HUES64 (cell line): Measurements from ENCODE around the gene ANTXR1.

Source experiments
- H3K27ac ChIP-seq: 2 replicates; pipeline ENCODE4 v1.7.0; 2013; ENCODE audit warnings: low read depth, low read length, inconsistent platforms
- H3K27me3 ChIP-seq: 2 replicates; pipeline ENCODE4 v1.6.1; 2013; ENCODE audit warnings: mild to moderate bottlenecking, low read length; ENCODE audit not compliant: insufficient read depth
- H3K36me3 ChIP-seq: 2 replicates; pipeline ENCODE4 v1.6.1; 2013; ENCODE audit warnings: mild to moderate bottlenecking, low read length; ENCODE audit not compliant: insufficient read depth
- H3K4me1 ChIP-seq: 2 replicates; pipeline ENCODE4 v1.6.1; 2013; ENCODE audit warnings: mild to moderate bottlenecking, low read length, moderate library complexity; ENCODE audit not compliant: insufficient read depth
- H3K4me3 ChIP-seq: 2 replicates; pipeline ENCODE4 v1.5.1; 2013; ENCODE audit warnings: mild to moderate bottlenecking, low read length, moderate library complexity
- H3K9ac ChIP-seq: 2 replicates; pipeline ENCODE4 v1.6.1; 2013; ENCODE audit warnings: mild to moderate bottlenecking, low read depth, low read length
- H3K9me3 ChIP-seq: 2 replicates; pipeline ENCODE4 v1.6.1; 2013; ENCODE audit warnings: low read depth, low read length; ENCODE audit not compliant: insufficient read depth
- WGBS: fragments of 150-250, 120-280 bp; methylation state at CpG from one replicate; pipeline ENCODE4 v1.1.7; 2013; ENCODE audit warnings: missing lambda C conversion rate; 5-methylcytosine and 5-hydroxymethylcytosine counted together

The ANTXR1 gene

DNA sequence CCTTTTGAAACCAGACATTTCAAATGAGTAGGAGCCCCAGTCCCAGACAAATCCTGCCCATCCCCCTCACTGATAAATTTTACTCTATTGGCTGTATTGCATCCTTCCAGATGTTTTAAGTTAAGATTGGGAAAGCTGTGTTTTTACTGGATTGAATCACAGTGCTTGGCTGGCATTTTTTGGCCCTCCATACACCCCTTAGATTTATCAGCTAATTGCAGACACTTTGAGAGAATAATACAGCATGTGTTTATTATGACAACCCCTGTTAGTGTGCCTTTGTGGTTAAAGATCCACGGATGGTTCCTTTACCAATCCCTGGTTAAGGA, 74.9 kb downstream of the ANTXR1 start:
- no peaks in the 10 kb centered on the region for H3K9me3 ChIP-seq
- peaks cover 15% of the 10 kb centered on the region for H3K36me3 ChIP-seq
- no peaks in the 10 kb centered on the region for H3K27me3 ChIP-seq
- H3K4me3 ChIP-seq, result no peak overlapping the region
- whole genome bisulfite sequencing, result 89% methylated on average over 1 of the region's 1 CpG
- no peak overlapping the region for H3K9ac ChIP-seq
- no peaks in the 10 kb centered on the region; the same call in 1 of the 2 replicates for H3K4me1 ChIP-seq
- no peak overlapping the region for H3K27ac ChIP-seq

DNA sequence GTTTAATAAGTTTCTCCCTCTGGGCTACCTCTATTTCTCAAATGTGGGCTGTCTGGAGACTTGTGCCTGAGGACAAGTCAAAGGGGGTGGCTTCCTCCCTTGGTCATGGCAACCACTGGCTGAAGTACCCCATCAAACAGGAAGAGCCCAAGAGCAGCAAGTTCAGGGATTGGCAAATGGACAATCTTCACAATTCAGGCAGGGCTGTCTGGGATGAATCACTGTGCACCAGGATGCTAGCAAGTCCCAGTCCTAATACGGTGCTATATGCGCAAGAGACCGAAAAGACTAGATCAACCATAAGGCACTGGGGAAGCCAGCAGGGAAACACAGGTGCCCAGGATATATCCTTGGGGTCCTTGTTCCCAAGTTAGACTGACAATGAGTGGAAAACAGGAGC, 75.5 kb downstream of the ANTXR1 start:
- H3K36me3 ChIP-seq, result peaks cover 15% of the 10 kb centered on the region
- H3K27me3 ChIP-seq, result no peaks in the 10 kb centered on the region
- no peak overlapping the region for H3K9ac ChIP-seq
- no peak overlapping the region for H3K4me3 ChIP-seq
- no peaks in the 10 kb centered on the region for H3K9me3 ChIP-seq
- H3K4me1 ChIP-seq, result no peaks in the 10 kb centered on the region; the same call in 1 of the 2 replicates
- H3K27ac ChIP-seq, result no peak overlapping the region
- WGBS, result 97% methylated on average over 3 of the region's 3 CpGs

DNA sequence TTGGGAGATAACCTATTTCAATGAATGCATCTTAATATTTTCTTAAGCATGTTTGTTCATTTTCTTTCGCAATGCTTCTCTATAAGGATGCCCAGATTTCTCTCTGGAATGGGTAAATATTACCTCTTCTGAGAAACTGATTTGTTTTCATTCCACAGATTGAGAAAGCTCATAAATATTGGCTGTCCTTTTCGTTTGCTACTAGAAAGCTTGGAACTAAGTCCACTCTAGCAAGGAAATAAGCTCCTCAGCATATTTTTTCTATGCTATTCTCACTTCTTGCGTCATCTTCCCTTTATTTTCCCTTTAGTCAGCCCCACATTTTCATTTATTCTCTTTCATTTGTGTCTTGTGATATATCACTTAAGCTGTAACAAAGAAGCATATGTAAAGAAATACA, 76.3 kb downstream of the ANTXR1 start:
- Histone ChIP-seq H3K4me1 (no peaks in the 10 kb centered on the region; the same call in 1 of the 2 replicates), H3K4me3 (no peak overlapping the region), H3K9ac (no peak overlapping the region), H3K27ac (no peak overlapping the region), H3K36me3 (peaks cover 15% of the 10 kb centered on the region), H3K27me3 (no peaks in the 10 kb centered on the region), H3K9me3 (no peaks in the 10 kb centered on the region)
- 95% methylated on average over 3 of the region's 3 CpGs for WGBS

DNA sequence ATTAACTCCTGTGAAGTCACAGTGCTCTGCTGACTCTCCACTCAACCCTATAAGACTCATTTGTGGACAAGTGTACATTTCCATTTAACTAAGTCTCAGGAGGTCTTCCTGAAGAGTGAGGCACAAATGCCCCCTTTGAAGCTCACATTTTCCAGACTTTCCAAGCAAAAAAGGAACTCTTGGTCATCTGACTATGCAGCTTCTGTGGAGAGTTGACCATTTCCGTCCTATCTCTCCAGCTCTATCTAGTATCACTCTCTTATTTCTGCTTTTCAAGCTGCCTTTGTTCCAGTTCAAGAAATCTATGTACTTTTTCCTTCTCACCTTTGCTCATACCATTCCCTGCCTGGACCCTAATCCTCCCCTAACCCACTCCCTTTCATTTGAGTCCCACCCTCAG, 77.0 kb downstream of the ANTXR1 start:
- H3K9me3 ChIP-seq, result no peaks in the 10 kb centered on the region
- no peaks in the 10 kb centered on the region; the same call in 1 of the 2 replicates for H3K4me1 ChIP-seq
- H3K27me3 ChIP-seq, result no peaks in the 10 kb centered on the region
- 93% methylated on average over 1 of the region's 1 CpG for WGBS
- H3K9ac ChIP-seq, result no peak overlapping the region
- H3K27ac ChIP-seq, result no peak overlapping the region
- peaks cover 15% of the 10 kb centered on the region for H3K36me3 ChIP-seq
- H3K4me3 ChIP-seq, result no peak overlapping the region

DNA sequence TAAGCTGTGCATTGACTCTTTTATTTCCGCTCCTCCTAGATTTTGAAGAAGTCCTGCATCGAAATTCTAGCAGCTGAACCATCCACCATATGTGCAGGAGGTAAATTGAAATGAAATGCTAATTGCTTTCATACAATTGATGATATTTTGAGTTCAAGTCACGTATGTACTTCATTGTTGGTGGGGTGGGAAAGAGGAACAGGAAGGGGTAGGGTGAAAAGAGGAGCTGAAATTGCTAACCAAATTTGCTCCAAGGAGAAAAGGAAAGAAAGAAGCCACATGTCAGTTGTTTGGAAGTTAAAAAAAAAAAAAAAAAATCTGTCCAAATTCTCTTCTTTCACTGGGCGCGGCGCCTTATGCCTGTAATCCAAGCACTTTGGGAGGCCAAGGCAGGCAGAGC, 77.8 kb downstream of the ANTXR1 start:
- no peak overlapping the region for H3K4me3 ChIP-seq
- H3K36me3 ChIP-seq, result peaks cover 15% of the 10 kb centered on the region
- no peak overlapping the region for H3K27ac ChIP-seq
- H3K9me3 ChIP-seq, result no peaks in the 10 kb centered on the region
- no peaks in the 10 kb centered on the region; the same call in 1 of the 2 replicates for H3K4me1 ChIP-seq
- no peak overlapping the region for H3K9ac ChIP-seq
- WGBS, result 96% methylated on average over 6 of the region's 6 CpGs
- no peaks in the 10 kb centered on the region for H3K27me3 ChIP-seq

DNA sequence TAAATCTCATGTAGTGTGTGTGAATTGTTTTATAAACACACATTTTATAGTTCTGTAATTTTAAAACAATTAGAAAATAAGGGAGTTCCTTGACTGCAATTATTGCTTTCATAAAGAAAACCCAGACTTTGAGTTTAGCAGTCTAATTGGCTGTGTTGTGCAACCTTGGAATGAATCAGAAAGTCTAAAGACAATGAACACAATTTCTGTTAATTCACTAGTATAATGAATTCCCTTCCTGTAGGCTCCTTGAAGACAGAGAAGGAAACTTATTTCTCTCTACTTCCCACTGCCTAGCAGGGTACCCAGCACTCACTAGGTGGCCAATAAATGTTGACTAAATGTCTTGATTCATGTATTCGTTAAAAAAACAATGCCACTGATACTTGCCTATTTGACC, 79.9 kb downstream of the ANTXR1 start:
- Histone ChIP-seq H3K27me3 (no peaks in the 10 kb centered on the region), H3K36me3 (peaks cover 15% of the 10 kb centered on the region), H3K4me1 (no peaks in the 10 kb centered on the region), H3K27ac (no peak overlapping the region), H3K9me3 (no peaks in the 10 kb centered on the region), H3K9ac (no peak overlapping the region), H3K4me3 (no peak overlapping the region)
- WGBS, result 92% methylated on average over 1 of the region's 1 CpG

DNA sequence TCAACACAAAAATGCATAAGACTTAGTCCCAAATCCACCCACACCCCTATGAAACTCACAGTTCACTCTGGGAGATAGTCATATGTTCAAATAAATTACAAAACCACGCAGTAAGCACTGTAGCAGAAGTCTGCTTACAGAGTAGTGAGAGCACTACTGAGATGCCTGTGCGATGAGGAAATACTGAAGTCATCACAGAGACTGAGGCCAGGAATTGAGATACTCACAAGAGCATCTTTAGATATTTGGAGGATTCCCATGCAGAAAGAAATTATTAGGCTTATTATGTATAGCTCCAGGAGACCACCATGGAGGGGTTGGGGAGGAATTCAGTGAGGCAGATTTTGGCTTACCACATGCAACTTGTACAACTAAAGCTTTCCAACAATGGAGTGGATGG, 82.3 kb downstream of the ANTXR1 start:
- H3K36me3 ChIP-seq, result peaks cover 15% of the 10 kb centered on the region
- H3K4me3 ChIP-seq, result no peak overlapping the region
- no peaks in the 10 kb centered on the region for H3K27me3 ChIP-seq
- H3K9me3 ChIP-seq, result no peaks in the 10 kb centered on the region
- no peaks in the 10 kb centered on the region for H3K4me1 ChIP-seq
- H3K9ac ChIP-seq, result no peak overlapping the region
- H3K27ac ChIP-seq, result no peak overlapping the region
- 97% methylated on average over 2 of the region's 2 CpGs for WGBS

DNA sequence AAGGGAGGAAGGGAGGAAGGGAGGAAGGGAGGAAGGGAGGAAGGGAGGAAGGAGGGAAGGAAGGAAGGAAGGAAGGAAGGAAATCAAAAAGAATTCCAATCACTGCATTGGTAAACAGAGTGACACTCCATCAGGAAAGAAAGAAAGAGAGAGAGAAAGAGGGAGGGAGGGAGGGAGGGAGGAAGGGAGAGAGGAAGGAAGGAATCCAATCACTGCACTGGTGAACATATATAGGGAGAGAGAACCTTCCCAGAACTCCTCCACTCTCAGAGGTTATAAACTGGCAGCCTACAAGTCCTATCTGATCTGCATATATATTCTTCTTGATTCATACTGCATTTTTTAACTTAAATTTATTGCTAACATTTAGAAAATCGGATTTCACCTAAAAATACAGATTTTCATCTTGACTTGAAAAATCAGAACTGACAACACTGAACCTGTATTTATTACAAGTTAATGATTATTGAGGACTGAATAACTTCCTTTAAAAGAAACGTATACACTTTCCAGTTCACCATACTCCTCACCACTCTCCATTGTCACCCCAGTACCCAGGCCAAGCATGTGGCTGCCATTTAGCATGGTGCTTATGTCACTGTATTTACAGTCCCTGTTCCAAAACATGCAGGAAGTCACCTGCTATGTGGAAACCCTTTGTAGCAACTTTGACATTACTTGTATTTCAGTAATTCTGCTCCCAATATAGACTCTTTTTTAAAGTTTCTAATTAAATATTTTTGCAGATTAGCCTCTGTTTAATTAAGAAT, 83.5 kb downstream of the ANTXR1 start:
- H3K4me3 ChIP-seq, result no peak overlapping the region
- 95% methylated on average over 2 of the region's 2 CpGs for WGBS
- H3K9me3 ChIP-seq, result no peaks in the 10 kb centered on the region
- H3K36me3 ChIP-seq, result peaks cover 13% of the 10 kb centered on the region
- H3K4me1 ChIP-seq, result no peaks in the 10 kb centered on the region
- no peak overlapping the region for H3K27ac ChIP-seq
- H3K27me3 ChIP-seq, result no peaks in the 10 kb centered on the region
- no peak overlapping the region for H3K9ac ChIP-seq

DNA sequence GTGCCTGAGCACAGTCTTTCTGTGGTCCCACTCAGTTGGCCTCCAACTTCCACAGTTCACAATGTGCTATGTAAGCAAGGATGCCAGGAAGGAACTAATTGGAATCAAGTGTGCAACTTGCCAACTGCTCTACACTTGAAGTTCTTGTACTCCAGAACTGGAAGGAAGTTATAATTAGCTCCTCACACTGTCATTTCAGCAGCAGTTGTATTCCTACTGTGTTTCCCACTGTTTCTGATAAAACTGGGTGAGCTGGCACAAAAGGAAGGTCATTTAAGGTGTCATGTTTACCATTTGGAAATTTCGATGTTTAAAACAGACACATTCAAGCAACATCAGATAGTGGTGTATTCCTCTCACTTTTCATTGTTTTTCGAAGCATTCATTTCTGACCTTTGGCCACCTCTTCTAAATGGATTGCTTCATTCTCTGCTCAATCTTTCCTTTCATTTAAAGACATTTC, 84.2 kb downstream of the ANTXR1 start:
- Histone ChIP-seq H3K27me3 (no peaks in the 10 kb centered on the region), H3K36me3 (peaks cover 6% of the 10 kb centered on the region), H3K4me3 (no peak overlapping the region), H3K9ac (no peak overlapping the region), H3K9me3 (no peaks in the 10 kb centered on the region), H3K27ac (no peak overlapping the region), H3K4me1 (no peaks in the 10 kb centered on the region)
- 92% methylated on average over 2 of the region's 2 CpGs for WGBS

DNA sequence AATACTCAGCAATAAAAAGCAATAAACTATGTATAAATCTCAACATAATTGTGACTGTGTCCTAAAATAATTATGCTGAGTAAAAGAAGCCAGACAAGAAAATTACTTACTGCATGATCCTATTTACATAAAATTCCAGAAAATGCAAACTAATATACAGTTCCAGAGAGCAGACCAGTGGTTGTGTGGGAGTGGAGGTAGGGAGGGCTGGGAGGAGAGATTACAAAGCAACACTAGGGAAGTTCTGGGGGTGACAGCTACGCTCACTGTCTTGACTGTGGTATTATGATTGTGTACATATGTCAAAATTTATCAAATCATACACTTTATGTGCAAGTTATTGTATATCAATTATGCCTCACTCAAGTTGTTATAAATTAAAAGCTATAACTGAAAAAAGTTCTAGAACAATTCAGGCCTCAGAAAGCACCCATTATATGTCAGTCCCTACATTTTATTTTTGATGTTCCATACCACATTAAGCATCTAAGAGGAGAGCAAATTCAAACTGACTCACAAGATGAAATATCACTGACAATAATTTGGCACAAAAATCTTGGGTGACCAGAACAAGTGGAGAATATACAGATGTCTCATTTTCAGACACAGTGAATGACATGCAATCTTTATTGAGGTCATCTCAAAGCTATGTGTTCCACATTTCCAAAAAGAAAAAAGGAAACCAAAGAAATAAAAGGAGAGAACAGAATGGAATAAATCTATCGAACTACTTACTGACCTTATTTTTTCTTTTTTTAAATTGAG, 85.1 kb downstream of the ANTXR1 start:
- peaks cover 6% of the 10 kb centered on the region; the same call in 1 of the 2 replicates for H3K36me3 ChIP-seq
- no CpG with 5 or more reads among the region's 2 CpGs for WGBS
- no peaks in the 10 kb centered on the region for H3K4me1 ChIP-seq
- no peak overlapping the region for H3K27ac ChIP-seq
- H3K9ac ChIP-seq, result no peak overlapping the region
- H3K4me3 ChIP-seq, result no peak overlapping the region
- H3K27me3 ChIP-seq, result no peaks in the 10 kb centered on the region
- H3K9me3 ChIP-seq, result no peaks in the 10 kb centered on the region

DNA sequence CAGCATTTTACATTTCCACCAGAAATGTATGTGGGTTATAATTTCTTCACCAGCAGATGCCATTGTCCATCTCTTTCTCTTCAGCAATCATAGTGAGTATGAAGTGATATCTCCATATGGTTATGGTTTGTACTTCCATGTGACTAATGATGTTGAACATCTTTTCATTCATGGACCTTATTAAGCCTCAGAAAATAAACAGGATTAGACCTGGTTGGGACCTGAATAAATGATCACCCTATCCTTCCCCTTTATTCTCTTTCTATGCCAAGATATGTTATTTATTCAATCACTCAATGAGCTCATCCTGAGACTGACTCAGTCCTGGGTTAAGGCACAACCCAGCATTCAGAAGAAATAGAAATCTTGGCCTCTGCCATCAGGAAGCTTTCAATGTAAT, 86.6 kb downstream of the ANTXR1 start:
- Histone ChIP-seq H3K9me3 (no peaks in the 10 kb centered on the region), H3K4me1 (no peaks in the 10 kb centered on the region), H3K4me3 (no peak overlapping the region), H3K27me3 (no peaks in the 10 kb centered on the region), H3K27ac (no peak overlapping the region), H3K9ac (no peak overlapping the region), H3K36me3 (peaks cover 18% of the 10 kb centered on the region)
